ENCODE results near the gene ADK. TPM values are rescaled to one million over a fixed set of nuclear protein-coding genes. Genes with fewer than 3 reads are reported as not detected.

Gene ADK
- total and polyA plus RNA-seq, 2 experiments from 2014 or later, result 39.9 to 53.0 TPM

- no peak overlapping the region for H2AFZ ChIP-seq
- H3K27ac ChIP-seq (ENCODE audit: low read depth), result no peak overlapping the region
- peak; percentile 59 for ATAC-seq
- H3K9me2 ChIP-seq (ENCODE audit: insufficient read depth), result no peaks in the 10 kb centered on the region
- no peaks in the 10 kb centered on the region for H3F3A ChIP-seq (replicated peaks; ENCODE audit: low read depth)
- Mint-ChIP-seq H3K36me3 (ENCODE audit: low read depth) (peaks cover 23% of the 10 kb centered on the region; the same call in 2 of the 3 replicates), H3K4me1 (no peaks in the 10 kb centered on the region), H3K27ac (no peak overlapping the region), H3K27me3 (ENCODE audit: insufficient read depth, low read depth, poor library complexity) (peaks cover 2% of the 10 kb centered on the region), H3K9me3 (no peaks in the 10 kb centered on the region), H3K4me3 (no peak overlapping the region)
- DNase-seq (ENCODE audit: low spot score), result no peak
- peaks cover 19% of the 10 kb centered on the region; the same call in 1 of the 2 replicates for H3K36me3 ChIP-seq (ENCODE audit: insufficient read depth)
- H3K4me2 ChIP-seq, result no peak overlapping the region
- no peak overlapping the region for H3K4me3 ChIP-seq
- H4K20me1 ChIP-seq (replicated peaks; ENCODE audit: insufficient read depth), result no peaks in the 10 kb centered on the region; the same call in 1 of the 2 replicates
- H3K79me2 ChIP-seq (replicated peaks; ENCODE audit: insufficient read depth), result peaks cover 34% of the 10 kb centered on the region
- no peaks in the 10 kb centered on the region for H3K4me1 ChIP-seq (ENCODE audit: insufficient read depth)
- no peaks in the 10 kb centered on the region for H3K27me3 ChIP-seq (ENCODE audit: insufficient read depth)
- TF ChIP-seq, protein P1, sequence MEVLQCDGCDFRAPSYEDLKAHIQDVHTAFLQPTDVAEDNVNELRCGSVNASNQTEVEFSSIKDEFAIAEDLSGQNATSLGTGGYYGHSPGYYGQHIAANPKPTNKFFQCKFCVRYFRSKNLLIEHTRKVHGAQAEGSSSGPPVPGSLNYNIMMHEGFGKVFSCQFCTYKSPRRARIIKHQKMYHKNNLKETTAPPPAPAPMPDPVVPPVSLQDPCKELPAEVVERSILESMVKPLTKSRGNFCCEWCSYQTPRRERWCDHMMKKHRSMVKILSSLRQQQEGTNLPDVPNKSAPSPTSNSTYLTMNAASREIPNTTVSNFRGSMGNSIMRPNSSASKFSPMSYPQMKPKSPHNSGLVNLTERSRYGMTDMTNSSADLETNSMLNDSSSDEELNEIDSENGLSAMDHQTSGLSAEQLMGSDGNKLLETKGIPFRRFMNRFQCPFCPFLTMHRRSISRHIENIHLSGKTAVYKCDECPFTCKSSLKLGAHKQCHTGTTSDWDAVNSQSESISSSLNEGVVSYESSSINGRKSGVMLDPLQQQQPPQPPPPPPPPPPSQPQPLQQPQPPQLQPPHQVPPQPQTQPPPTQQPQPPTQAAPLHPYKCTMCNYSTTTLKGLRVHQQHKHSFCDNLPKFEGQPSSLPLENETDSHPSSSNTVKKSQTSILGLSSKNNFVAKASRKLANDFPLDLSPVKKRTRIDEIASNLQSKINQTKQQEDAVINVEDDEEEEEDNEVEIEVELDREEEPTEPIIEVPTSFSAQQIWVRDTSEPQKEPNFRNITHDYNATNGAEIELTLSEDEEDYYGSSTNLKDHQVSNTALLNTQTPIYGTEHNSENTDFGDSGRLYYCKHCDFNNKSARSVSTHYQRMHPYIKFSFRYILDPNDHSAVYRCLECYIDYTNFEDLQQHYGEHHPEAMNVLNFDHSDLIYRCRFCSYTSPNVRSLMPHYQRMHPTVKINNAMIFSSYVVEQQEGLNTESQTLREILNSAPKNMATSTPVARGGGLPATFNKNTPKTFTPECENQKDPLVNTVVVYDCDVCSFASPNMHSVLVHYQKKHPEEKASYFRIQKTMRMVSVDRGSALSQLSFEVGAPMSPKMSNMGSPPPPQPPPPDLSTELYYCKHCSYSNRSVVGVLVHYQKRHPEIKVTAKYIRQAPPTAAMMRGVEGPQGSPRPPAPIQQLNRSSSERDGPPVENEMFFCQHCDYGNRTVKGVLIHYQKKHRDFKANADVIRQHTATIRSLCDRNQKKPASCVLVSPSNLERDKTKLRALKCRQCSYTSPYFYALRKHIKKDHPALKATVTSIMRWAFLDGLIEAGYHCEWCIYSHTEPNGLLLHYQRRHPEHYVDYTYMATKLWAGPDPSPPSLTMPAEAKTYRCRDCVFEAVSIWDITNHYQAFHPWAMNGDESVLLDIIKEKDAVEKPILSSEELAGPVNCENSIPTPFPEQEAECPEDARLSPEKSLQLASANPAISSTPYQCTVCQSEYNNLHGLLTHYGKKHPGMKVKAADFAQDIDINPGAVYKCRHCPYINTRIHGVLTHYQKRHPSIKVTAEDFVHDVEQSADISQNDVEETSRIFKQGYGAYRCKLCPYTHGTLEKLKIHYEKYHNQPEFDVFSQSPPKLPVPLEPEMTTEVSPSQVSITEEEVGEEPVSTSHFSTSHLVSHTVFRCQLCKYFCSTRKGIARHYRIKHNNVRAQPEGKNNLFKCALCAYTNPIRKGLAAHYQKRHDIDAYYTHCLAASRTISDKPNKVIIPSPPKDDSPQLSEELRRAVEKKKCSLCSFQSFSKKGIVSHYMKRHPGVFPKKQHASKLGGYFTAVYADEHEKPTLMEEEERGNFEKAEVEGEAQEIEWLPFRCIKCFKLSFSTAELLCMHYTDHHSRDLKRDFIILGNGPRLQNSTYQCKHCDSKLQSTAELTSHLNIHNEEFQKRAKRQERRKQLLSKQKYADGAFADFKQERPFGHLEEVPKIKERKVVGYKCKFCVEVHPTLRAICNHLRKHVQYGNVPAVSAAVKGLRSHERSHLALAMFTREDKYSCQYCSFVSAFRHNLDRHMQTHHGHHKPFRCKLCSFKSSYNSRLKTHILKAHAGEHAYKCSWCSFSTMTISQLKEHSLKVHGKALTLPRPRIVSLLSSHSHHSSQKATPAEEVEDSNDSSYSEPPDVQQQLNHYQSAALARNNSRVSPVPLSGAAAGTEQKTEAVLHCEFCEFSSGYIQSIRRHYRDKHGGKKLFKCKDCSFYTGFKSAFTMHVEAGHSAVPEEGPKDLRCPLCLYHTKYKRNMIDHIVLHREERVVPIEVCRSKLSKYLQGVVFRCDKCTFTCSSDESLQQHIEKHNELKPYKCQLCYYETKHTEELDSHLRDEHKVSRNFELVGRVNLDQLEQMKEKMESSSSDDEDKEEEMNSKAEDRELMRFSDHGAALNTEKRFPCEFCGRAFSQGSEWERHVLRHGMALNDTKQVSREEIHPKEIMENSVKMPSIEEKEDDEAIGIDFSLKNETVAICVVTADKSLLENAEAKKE (CRISPR knock-in tag; IDR thresholded peaks at IDR 0.05), result no peak
- TF ChIP-seq CTCF (conservative IDR thresholded peaks at IDR 0.05; ENCODE audit: low read depth in 2 of 2) (no peak), CREB1 (CRISPR knock-in tag; IDR thresholded peaks at IDR 0.05; ENCODE audit: low read depth) (no peak), STAT1 (IDR thresholded peaks at IDR 0.05; ENCODE audit: unreplicated experiment) (no peak), ZNF114 (CRISPR knock-in tag; IDR thresholded peaks at IDR 0.05) (no peak), JUNB (IDR thresholded peaks at IDR 0.05; ENCODE audit: unreplicated experiment) (no peak), NANOG (IDR thresholded peaks at IDR 0.05; ENCODE audit: borderline replicate concordance) (no peak), POLR2AphosphoS5 (IDR thresholded peaks at IDR 0.05; ENCODE audit: low read depth) (no peak)
- TF ChIP-seq, protein P2, sequence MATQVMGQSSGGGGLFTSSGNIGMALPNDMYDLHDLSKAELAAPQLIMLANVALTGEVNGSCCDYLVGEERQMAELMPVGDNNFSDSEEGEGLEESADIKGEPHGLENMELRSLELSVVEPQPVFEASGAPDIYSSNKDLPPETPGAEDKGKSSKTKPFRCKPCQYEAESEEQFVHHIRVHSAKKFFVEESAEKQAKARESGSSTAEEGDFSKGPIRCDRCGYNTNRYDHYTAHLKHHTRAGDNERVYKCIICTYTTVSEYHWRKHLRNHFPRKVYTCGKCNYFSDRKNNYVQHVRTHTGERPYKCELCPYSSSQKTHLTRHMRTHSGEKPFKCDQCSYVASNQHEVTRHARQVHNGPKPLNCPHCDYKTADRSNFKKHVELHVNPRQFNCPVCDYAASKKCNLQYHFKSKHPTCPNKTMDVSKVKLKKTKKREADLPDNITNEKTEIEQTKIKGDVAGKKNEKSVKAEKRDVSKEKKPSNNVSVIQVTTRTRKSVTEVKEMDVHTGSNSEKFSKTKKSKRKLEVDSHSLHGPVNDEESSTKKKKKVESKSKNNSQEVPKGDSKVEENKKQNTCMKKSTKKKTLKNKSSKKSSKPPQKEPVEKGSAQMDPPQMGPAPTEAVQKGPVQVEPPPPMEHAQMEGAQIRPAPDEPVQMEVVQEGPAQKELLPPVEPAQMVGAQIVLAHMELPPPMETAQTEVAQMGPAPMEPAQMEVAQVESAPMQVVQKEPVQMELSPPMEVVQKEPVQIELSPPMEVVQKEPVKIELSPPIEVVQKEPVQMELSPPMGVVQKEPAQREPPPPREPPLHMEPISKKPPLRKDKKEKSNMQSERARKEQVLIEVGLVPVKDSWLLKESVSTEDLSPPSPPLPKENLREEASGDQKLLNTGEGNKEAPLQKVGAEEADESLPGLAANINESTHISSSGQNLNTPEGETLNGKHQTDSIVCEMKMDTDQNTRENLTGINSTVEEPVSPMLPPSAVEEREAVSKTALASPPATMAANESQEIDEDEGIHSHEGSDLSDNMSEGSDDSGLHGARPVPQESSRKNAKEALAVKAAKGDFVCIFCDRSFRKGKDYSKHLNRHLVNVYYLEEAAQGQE (IDR thresholded peaks at IDR 0.05; ENCODE audit: unreplicated experiment), result no peak
Observed at GRCh38 chr10:74139981-74140380, 11.0 kb upstream of the ADK start.
